Testis (tissue), 2 donors: Measurements from ENCODE around the gene NRCAM.

Experiments
- CTCF ChIP-seq, 3 experiments: fragments of 450-650 bp in 2 of 3; fragments of 200-600 bp in 1 of 3; sonication (generic) in 1 of 3; IDR thresholded peaks; one replicate each; pipeline ENCODE4 v1.5.1; 2016 to 2019; ENCODE audit warnings: antibody characterized with exemption in 3 of 3, mild to moderate bottlenecking in 2 of 3, moderate library complexity in 1 of 3
- POLR2A ChIP-seq: fragments of 450-650 bp; IDR thresholded peaks from one replicate; pipeline ENCODE4 v1.6.1; 2017; ENCODE audit warnings: antibody characterized with exemption, mild to moderate bottlenecking, moderate library complexity

- no peak for TF ChIP-seq CTCF (IDR thresholded peaks at IDR 0.05)
- TF ChIP-seq POLR2A = no peak
Measured at GRCh38 chr7:108454674-108455550, 1.3 kb downstream of the NRCAM start.
